Endothelial cell (in vitro differentiated cells): ENCODE results near the gene MAN1A1. TPM values are rescaled to one million over a fixed set of nuclear protein-coding genes. Genes with fewer than 3 reads are reported as not detected.

Experiments
- DNase-seq: peaks from one replicate; pipeline ENCODE4 v3.0.0; 2021; ENCODE audit warnings: low spot score
- H3K27ac Mint-ChIP-seq: one replicate; pipeline ENCODE4 v1.8.0; 2021; ENCODE audit warnings: mixed read lengths, inconsistent platforms; ENCODE audit not compliant: unreplicated experiment
- H3K27me3 Mint-ChIP-seq: one replicate; pipeline ENCODE4 v1.8.0; 2021; ENCODE audit warnings: mild to moderate bottlenecking, moderate library complexity, mixed read lengths, inconsistent platforms; ENCODE audit not compliant: unreplicated experiment
- H3K36me3 Mint-ChIP-seq: one replicate; pipeline ENCODE4 v1.8.0; 2021; ENCODE audit warnings: mild to moderate bottlenecking, low read depth, mixed read lengths, inconsistent platforms; ENCODE audit not compliant: unreplicated experiment
- H3K4me1 Mint-ChIP-seq: one replicate; pipeline ENCODE4 v1.8.0; 2021; ENCODE audit warnings: mild to moderate bottlenecking, mixed read lengths, inconsistent platforms; ENCODE audit not compliant: unreplicated experiment
- H3K4me3 Mint-ChIP-seq: one replicate; pipeline ENCODE4 v1.8.0; 2021; ENCODE audit warnings: mild to moderate bottlenecking, mixed read lengths, inconsistent platforms; ENCODE audit not compliant: unreplicated experiment
- H3K9me3 Mint-ChIP-seq: one replicate; pipeline ENCODE4 v1.8.0; 2021; ENCODE audit warnings: mixed read lengths, inconsistent platforms; ENCODE audit not compliant: unreplicated experiment
- CTCF ChIP-seq: fragments of 200-600 bp; sonication (generic); IDR thresholded peaks from one replicate; pipeline ENCODE4 v1.5.0; 2021; ENCODE audit warnings: antibody characterized with exemption; ENCODE audit not compliant: unreplicated experiment
- total RNA-seq: library from RNA; stranded (reverse); fragmentation: NEBNext Ultra II Directional; extraction: Animal tissue kit (Norgen Biotek cat#: 25700); gene quantifications from one replicate; pipeline ENCODE4 v1.2.1, GENCODE V29; 2021; ENCODE audit not compliant: unreplicated experiment

The MAN1A1 gene
- total RNA-seq, 1 donor from 2014 or later, result 34.4 TPM

DNA sequence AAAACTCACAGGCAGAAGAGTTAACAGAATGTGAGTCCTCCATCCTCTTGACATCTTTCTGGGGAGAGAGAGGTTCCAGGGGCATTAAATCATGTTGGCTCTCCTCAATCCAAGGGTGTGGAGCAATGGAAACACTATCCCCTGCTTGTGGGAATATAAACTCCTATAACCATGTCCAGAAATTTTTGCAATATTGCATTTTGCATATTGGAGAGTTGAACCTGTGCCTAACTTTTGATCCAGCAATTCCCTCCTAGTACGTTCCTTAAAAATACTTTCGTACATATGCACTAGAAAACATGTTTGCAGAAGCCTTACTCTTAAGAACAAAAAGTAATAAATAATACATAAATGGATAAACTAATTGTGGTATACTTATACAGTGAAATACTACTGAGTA, 214.8 kb downstream of the MAN1A1 start:
- no peaks in the 10 kb centered on the region for H3K27me3 Mint-ChIP-seq
- H3K36me3 Mint-ChIP-seq, result no peaks in the 10 kb centered on the region
- TF ChIP-seq CTCF, result no peak

GRCh38 chr6:119133400-119133799, 216.2 kb downstream of the MAN1A1 start:
- Mint-ChIP-seq H3K4me3 (no peak overlapping the region), H3K27ac (no peak overlapping the region), H3K9me3 (no peaks in the 10 kb centered on the region), H3K36me3 (no peaks in the 10 kb centered on the region), H3K27me3 (peaks cover under 1% of the 10 kb centered on the region), H3K4me1 (peaks cover 20% of the 10 kb centered on the region)
- no peak for TF ChIP-seq CTCF
- DNase-seq, result no peak

More for the DNA sequence above, 214.8 kb downstream of the MAN1A1 start:
- Mint-ChIP-seq H3K4me1 (peaks cover 15% of the 10 kb centered on the region), H3K27ac (no peak overlapping the region), H3K9me3 (no peaks in the 10 kb centered on the region), H3K4me3 (no peak overlapping the region)
- no peak for DNase-seq

GRCh38 chr6:119132261-119132981, 217.1 kb downstream of the MAN1A1 start:
- no peak overlapping the region for H3K4me3 Mint-ChIP-seq
- no peak for DNase-seq
- H3K9me3 Mint-ChIP-seq, result no peaks in the 10 kb centered on the region
- no peak overlapping the region for H3K27ac Mint-ChIP-seq
- peaks cover 15% of the 10 kb centered on the region for H3K4me1 Mint-ChIP-seq
- H3K36me3 Mint-ChIP-seq, result no peaks in the 10 kb centered on the region
- TF ChIP-seq CTCF, result no peak
- peaks cover 3% of the 10 kb centered on the region for H3K27me3 Mint-ChIP-seq

DNA sequence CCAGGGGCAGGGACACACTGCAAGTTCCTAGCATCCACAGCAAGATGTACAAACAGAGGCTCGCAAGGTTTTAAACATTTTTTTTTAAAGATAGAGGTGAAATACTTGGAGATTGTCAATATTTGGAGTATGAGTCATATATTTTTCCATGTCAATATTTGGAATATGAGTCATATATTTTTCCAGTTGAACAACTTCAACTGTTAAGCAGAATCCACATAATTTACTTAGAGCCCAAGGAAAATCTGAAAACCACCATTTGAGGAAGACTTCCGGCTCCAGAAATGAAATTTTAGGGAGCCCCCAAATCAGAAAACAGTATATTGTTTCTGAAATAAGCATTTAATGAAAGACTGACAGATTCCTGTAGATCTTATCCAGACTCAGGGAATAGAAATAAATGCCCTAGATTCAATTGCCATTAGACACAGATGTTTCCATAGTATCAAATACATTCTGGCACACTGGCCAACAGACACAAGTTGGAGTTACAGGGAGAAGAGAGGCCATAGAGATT, 219.5 kb downstream of the MAN1A1 start:
- no peak for TF ChIP-seq CTCF
- no peak overlapping the region for H3K4me3 Mint-ChIP-seq
- peaks cover 6% of the 10 kb centered on the region for H3K9me3 Mint-ChIP-seq
- H3K27ac Mint-ChIP-seq, result no peak overlapping the region
- H3K36me3 Mint-ChIP-seq, result no peaks in the 10 kb centered on the region
- no peak for DNase-seq
- H3K4me1 Mint-ChIP-seq, result peaks cover 15% of the 10 kb centered on the region
- H3K27me3 Mint-ChIP-seq, result peaks cover 3% of the 10 kb centered on the region
